ENCODE results near the gene WNT2B. TPM values are rescaled to one million over a fixed set of nuclear protein-coding genes. Genes with fewer than 3 reads are reported as not detected.
A peak's percentile ranks its signal among the peaks of the same experiment; 100 is the strongest.

The WNT2B gene
- total and polyA plus RNA-seq, 2 of the 8 experiments (the other 6 are each of a cell fraction or from before 2014, with no cell fraction given), result 0.33 to 2.0 TPM

GRCh38 chr1:112466078-112466660 is 42.6 kb upstream of the WNT2B start:
- no peak overlapping the region for H2BK5ac ChIP-seq (ENCODE audit: low read depth, low read length)
- peak overlapping the region; percentile 29; the same call in 1 of the 2 replicates for H3K18ac ChIP-seq (ENCODE audit: extremely low read depth, low read length)
- H3K9me3 ChIP-seq (ENCODE audit: insufficient read depth in 2 of 2, low read depth in 1 of 2, low read length in 1 of 2), result no peaks in the 10 kb centered on the region
- peak overlapping the region in 2 of 4 experiments; percentile 10 to 37; a peak in 3 of 8 replicates for H3K4me3 ChIP-seq (ENCODE audit: extremely low read depth in 1 of 4, insufficient read depth in 2 of 4, low read depth in 3 of 4, low read length in 4 of 4)
- H2AK5ac ChIP-seq (ENCODE audit: low read depth, low read length), result no peak overlapping the region
- no peak overlapping the region for H2BK15ac ChIP-seq (ENCODE audit: low read length)
- H3K9ac ChIP-seq (replicated peaks in 1 of 4; ENCODE audit: extremely low read depth in 1 of 4, low read depth in 3 of 4, low read length in 3 of 4), result no peak overlapping the region
- no peak overlapping the region for H3K23ac ChIP-seq (ENCODE audit: insufficient read length)
- no peaks in the 10 kb centered on the region for H4K20me1 ChIP-seq (replicated peaks in 1 of 2; ENCODE audit: control insufficient read depth in 1 of 2, insufficient read depth in 2 of 2, low read length in 2 of 2)
- H2BK20ac ChIP-seq (ENCODE audit: low read length), result no peak overlapping the region
- H2AFZ ChIP-seq (ENCODE audit: low read length), result peak overlapping the region; percentile 86; the same call in 1 of the 2 replicates
- no peak overlapping the region for H3K56ac ChIP-seq (replicated peaks; ENCODE audit: insufficient read length, low read depth, low read length)
- H2BK12ac ChIP-seq (ENCODE audit: low read depth, low read length), result peak overlapping the region; percentile 78; the same call in 1 of the 2 replicates
- H3K36me3 ChIP-seq (ENCODE audit: control insufficient read depth in 2 of 4, insufficient read depth in 4 of 4, low read length in 3 of 4), result no peaks in the 10 kb centered on the region
- no peaks in the 10 kb centered on the region for H3K79me2 ChIP-seq (ENCODE audit: control insufficient read depth in 1 of 2, insufficient read depth in 2 of 2, low read length in 2 of 2)
- no peak overlapping the region for H4K5ac ChIP-seq (ENCODE audit: insufficient read length, low read depth, low read length)
- no peak overlapping the region for H3K4ac ChIP-seq (replicated peaks; ENCODE audit: insufficient read length, low read depth, low read length)
- ChIA-PET POLR2A (ENCODE audit: partially characterized antibody) (interaction anchor here (0.8 to 3.4 kb wide), 13 partner anchors 10 to 534 kb away, joined by 3 to 12 read pairs (median 3); partner anchors contain the start of genes CTTNBP2NL, MOV10 and RHOC), CTCF (ENCODE audit: partially characterized antibody) (interaction anchor here (0.6 to 7.9 kb wide), 37 partner anchors 9 to 1146 kb away, joined by 3 to 80 read pairs (median 4); partner anchors contain the start of genes CTTNBP2NL and MOV10)
- H4K91ac ChIP-seq (replicated peaks; ENCODE audit: insufficient read length, low read length), result no peak overlapping the region
- peak; percentile 83 to 98 for DNase-seq (ENCODE audit: low read depth in 1 of 2, low spot score in 2 of 2)
- no peak overlapping the region for H2BK120ac ChIP-seq (replicated peaks; ENCODE audit: low read depth, low read length)
- H3K14ac ChIP-seq (ENCODE audit: insufficient read length), result no peak overlapping the region
- H3K27me3 ChIP-seq (replicated peaks in 1 of 4; ENCODE audit: control insufficient read depth in 3 of 4, extremely low read depth in 1 of 4, insufficient read depth in 3 of 4, low read length in 3 of 4), result peaks cover 0 to 12% (median 3%) of the 10 kb centered on the region in 4 experiments; a peak in 4 of 7 replicates
- H3K27ac ChIP-seq (ENCODE audit: low read depth, low read length), result no peak overlapping the region
- 6% methylated on average over 31 of the region's 31 CpGs; no CpG with 5 or more reads in 1 of the 2 experiments for WGBS, 2 experiments (ENCODE audit: extremely low coverage in 1 of 2, insufficient coverage in 1 of 2, insufficient read length in 1 of 2, insufficient replicate concordance in 2 of 2, low coverage in 1 of 2, low lambda C conversion rate in 2 of 2, missing lambda C conversion rate in 1 of 2)
- peak overlapping the region; percentile 11 to 56 for H3K4me2 ChIP-seq (ENCODE audit: insufficient read depth in 1 of 2, low read depth in 2 of 2, low read length in 2 of 2)
- H3K23me2 ChIP-seq (ENCODE audit: low read depth, low read length), result no peaks in the 10 kb centered on the region
- no peak overlapping the region; the same call in 1 of the 2 replicates for H4K8ac ChIP-seq (ENCODE audit: extremely low read depth, insufficient read depth, low read length)
- H3K79me1 ChIP-seq (ENCODE audit: low read depth, low read length), result no peaks in the 10 kb centered on the region
- no peak for FAIRE-seq
- peaks cover 1 to 9% (median 5%) of the 10 kb centered on the region in 4 experiments; a peak in 5 of 7 replicates for H3K4me1 ChIP-seq (replicated peaks in 1 of 4; ENCODE audit: control insufficient read depth in 3 of 4, insufficient read depth in 4 of 4, low read length in 3 of 4)
- peak; percentile 38 for TF ChIP-seq CREB1 (IDR thresholded peaks at IDR 0.05)
- TF ChIP-seq ATF2 (IDR thresholded peaks at IDR 0.05; ENCODE audit: low read length), result no peak
- TF ChIP-seq NRF1 (IDR thresholded peaks at IDR 0.05; ENCODE audit: low read depth, low read length), result no peak
- no peak for TF ChIP-seq CBX5 (IDR thresholded peaks at IDR 0.05; ENCODE audit: low read depth, low read length)
- peak; percentile 35; the same call in 1 of the 2 replicates for TF ChIP-seq YY1 (IDR thresholded peaks at IDR 0.05; ENCODE audit: low read depth, low read length)
- TF ChIP-seq SIX5 (IDR thresholded peaks at IDR 0.05; ENCODE audit: low read depth, low read length), result no peak
- no peak for TF ChIP-seq SRF (IDR thresholded peaks at IDR 0.05; ENCODE audit: low read depth, low read length)
- TF ChIP-seq CEBPB (IDR thresholded peaks at IDR 0.05; ENCODE audit: low read depth, low read length), result 0 out of 2 replicates have a peak, but pooled peaks have one; percentile 12
- peak; percentile 55; the same call in 1 of the 2 replicates for TF ChIP-seq RBBP5 (IDR thresholded peaks at IDR 0.05; ENCODE audit: borderline replicate concordance, low read depth, low read length)
- TF ChIP-seq KDM4A (IDR thresholded peaks at IDR 0.05; ENCODE audit: low read depth, low read length, severe bottlenecking), result no peak
- no peak for TF ChIP-seq RNF2 (IDR thresholded peaks at IDR 0.05; ENCODE audit: borderline replicate concordance, low read depth, low read length, missing control alignments, poor library complexity, severe bottlenecking)
